Liver (tissue), 9 donors: ENCODE measurements around the gene IQGAP2. TPM values are rescaled to one million over a fixed set of nuclear protein-coding genes. Genes with fewer than 3 reads are reported as not detected.
"Not testable (repeated sequence)": the region's sequence is repeated elsewhere in the genome, so short reads cannot be mapped to it uniquely, and the experiment has no call there.

Experiments used
- DNase-seq: peaks from one replicate; pipeline ENCODE4 v3.0.0-alpha.2; 2017; ENCODE audit warnings: low spot score
- H3K27ac ChIP-seq, 2 donors: one replicate each; pipeline ENCODE4 v1.7.0; 2013; ENCODE audit warnings: inconsistent platforms in 2 of 2, low read length in 2 of 2, control low read depth in 1 of 2, low read depth in 1 of 2, mild to moderate bottlenecking in 1 of 2
- H3K27me3 ChIP-seq, 4 donors: one replicate each; pipeline versions ENCODE4 v1.6.1 to v1.7.0; 2013; ENCODE audit warnings: low read length in 3 of 4, inconsistent platforms in 1 of 4, mild to moderate bottlenecking in 1 of 4, moderate library complexity in 1 of 4; ENCODE audit not compliant: control insufficient read depth in 4 of 4, insufficient read depth in 4 of 4
- H3K36me3 ChIP-seq, 4 donors: one replicate each; pipeline versions ENCODE4 v1.6.1 to v1.7.0; 2013; ENCODE audit warnings: low read length in 3 of 4, mild to moderate bottlenecking in 3 of 4, low read depth in 1 of 4, moderate library complexity in 1 of 4; ENCODE audit not compliant: control insufficient read depth in 4 of 4, insufficient read depth in 3 of 4
- H3K4me1 ChIP-seq, 4 donors: one replicate each; pipeline versions ENCODE4 v1.6.1 to v1.7.0; 2013; ENCODE audit warnings: low read length in 3 of 4, mild to moderate bottlenecking in 3 of 4, moderate library complexity in 1 of 4; ENCODE audit not compliant: control insufficient read depth in 4 of 4, insufficient read depth in 4 of 4
- H3K4me3 ChIP-seq, 3 donors: one replicate each; pipeline versions ENCODE4 v1.6.1 to v1.7.0; 2013; ENCODE audit warnings: low read length in 3 of 3, control low read depth in 1 of 3, low read depth in 1 of 3, mild to moderate bottlenecking in 1 of 3
- H3K9ac ChIP-seq, 2 donors: one replicate each; pipeline ENCODE4 v1.7.0; 2013; ENCODE audit warnings: low read length in 2 of 2, mild to moderate bottlenecking in 2 of 2, moderate library complexity in 2 of 2, control low read depth in 1 of 2, low read depth in 1 of 2
- H3K9me3 ChIP-seq, 4 donors: one replicate each; pipeline versions ENCODE4 v1.6.1 to v1.7.0; 2013; ENCODE audit warnings: low read length in 3 of 4; ENCODE audit not compliant: control insufficient read depth in 4 of 4
- EGR1 ChIP-seq, 2 donors: IDR thresholded peaks; 2 replicates each; pipeline ENCODE4 v1.6.1; 2016 to 2018; ENCODE audit warnings: antibody characterized with exemption in 2 of 2, low read depth in 2 of 2
- FOXA1 ChIP-seq: IDR thresholded peaks from 2 replicates; pipeline ENCODE4 v1.6.1; 2016; ENCODE audit warnings: antibody characterized with exemption
- HNF4A ChIP-seq, 2 donors: conservative IDR thresholded peaks; 2 replicates each; pipeline ENCODE4 v1.6.1; 2016; ENCODE audit warnings: antibody characterized with exemption in 2 of 2, mild to moderate bottlenecking in 2 of 2
- HNF4G ChIP-seq: IDR thresholded peaks from 2 replicates; pipeline ENCODE4 v1.6.1; 2016; ENCODE audit warnings: antibody characterized with exemption
- JUND ChIP-seq, 2 donors: IDR thresholded peaks; 2 replicates each; pipeline ENCODE4 v1.6.1; 2016; ENCODE audit warnings: antibody characterized with exemption in 2 of 2
- NR2F2 ChIP-seq: IDR thresholded peaks from 2 replicates; pipeline ENCODE4 v1.6.1; 2016; ENCODE audit warnings: antibody characterized with exemption
- RXRA ChIP-seq, 2 donors: IDR thresholded peaks; 2 replicates each; pipeline ENCODE4 v1.6.1; 2017 to 2018; ENCODE audit warnings: antibody characterized with exemption in 2 of 2, mild to moderate bottlenecking in 1 of 2
- SP1 ChIP-seq: IDR thresholded peaks from 2 replicates; pipeline ENCODE4 v1.6.1; 2018; ENCODE audit warnings: antibody characterized with exemption, mild to moderate bottlenecking
- TAF1 ChIP-seq: conservative IDR thresholded peaks from 2 replicates; pipeline ENCODE4 v1.6.1; 2016; ENCODE audit warnings: antibody characterized with exemption, mild to moderate bottlenecking
- YY1 ChIP-seq: IDR thresholded peaks from 2 replicates; pipeline ENCODE4 v1.6.1; 2016; ENCODE audit warnings: antibody characterized with exemption, mild to moderate bottlenecking
- ZBTB33 ChIP-seq: IDR thresholded peaks from 2 replicates; pipeline ENCODE4 v1.6.1; 2016; ENCODE audit warnings: antibody characterized with exemption
- WGBS: extraction: QIAGEN DNeasy Blood & Tissue Kit; methylation state at CpG from one replicate; pipeline ENCODE4 v1.1.7; 2013; 5-methylcytosine and 5-hydroxymethylcytosine counted together
- polyA plus RNA-seq, 2 donors: library from polyadenylated mRNA; stranded (reverse) in 1 of 2; unstranded in 1 of 2; fragments of 200-250 nt in 1 of 2; fragments of >200 nt in 1 of 2; fragmentation: Nextera tagmentation in 1 of 2; extraction: Ambion mirVana in 1 of 2; gene quantifications; one replicate each; pipeline versions ENCODE4 v1.2.1 to v1.2.3, GENCODE V29; 2013 to 2015
- total RNA-seq, 2 donors: library from RNA; depleted of rRNA; stranded (reverse); fragments of >200 nt; gene quantifications; one replicate each; pipeline ENCODE4 v1.2.3, GENCODE V29; 2014
- donor health status: healthy.
- donor health status: healthy.
- donor health status: healthy.
- donor health status: healthy.
- donor health status: healthy.

IQGAP2 gene
- total and polyA plus RNA-seq, 4 donors: 41.5 to 205 (median 102) TPM

GRCh38 chr5:76513476-76513875 lies 110.4 kb downstream of the IQGAP2 start:
- Histone ChIP-seq H3K36me3 (no peaks in the 10 kb centered on the region), H3K9me3 (no peaks in the 10 kb centered on the region), H3K4me1 (peaks cover 0 to 4% (median 2%) of the 10 kb centered on the region in 4 donors), H3K27ac (no peak overlapping the region), H3K4me3 (no peak overlapping the region), H3K27me3 (no peaks in the 10 kb centered on the region), H3K9ac (no peak overlapping the region)
- DNase-seq: no peak
- no peak for TF ChIP-seq HNF4A (conservative IDR thresholded peaks at IDR 0.05)
- WGBS: 37% methylated on average over 1 of the region's 1 CpG

DNA sequence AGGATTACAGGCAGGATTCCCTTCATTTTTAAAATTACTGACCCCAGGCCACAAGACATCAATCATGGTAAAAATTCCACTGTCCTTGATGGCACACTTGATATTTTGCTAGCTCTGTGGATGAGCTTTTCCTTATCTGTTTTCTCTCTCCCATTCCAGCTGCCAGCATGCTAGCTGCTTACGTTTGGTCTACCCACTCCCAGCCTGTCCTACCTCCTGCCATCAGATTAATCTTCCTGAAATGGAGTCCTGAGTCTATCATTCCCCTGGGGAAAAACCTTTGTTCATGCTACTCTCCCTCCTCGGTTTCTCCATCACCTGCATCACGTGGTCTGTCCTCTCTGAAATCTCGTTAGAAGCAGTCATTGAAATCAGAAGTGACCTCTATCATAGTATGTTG lies 111.2 kb downstream of the IQGAP2 start:
- 75% methylated on average over 4 of the region's 4 CpGs for WGBS
- H3K9ac ChIP-seq: no peak overlapping the region
- peaks cover 0 to 4% (median 2%) of the 10 kb centered on the region in 4 donors for H3K4me1 ChIP-seq
- no peak overlapping the region for H3K4me3 ChIP-seq
- no peak for DNase-seq
- H3K27me3 ChIP-seq: no peaks in the 10 kb centered on the region
- no peaks in the 10 kb centered on the region for H3K9me3 ChIP-seq
- no peak for TF ChIP-seq FOXA1
- TF ChIP-seq SP1: no peak
- TF ChIP-seq YY1: no peak
- TF ChIP-seq HNF4G: no peak
- no peak for TF ChIP-seq EGR1 (IDR thresholded peaks at IDR 0.05; ENCODE audit: low read depth in 2 of 2)
- TF ChIP-seq ZBTB33: no peak
- TF ChIP-seq RXRA (IDR thresholded peaks at IDR 0.05): no peak
- TF ChIP-seq TAF1: no peak
- no peak for TF ChIP-seq NR2F2
- H3K27ac ChIP-seq: no peak overlapping the region
- H3K36me3 ChIP-seq: no peaks in the 10 kb centered on the region

DNA sequence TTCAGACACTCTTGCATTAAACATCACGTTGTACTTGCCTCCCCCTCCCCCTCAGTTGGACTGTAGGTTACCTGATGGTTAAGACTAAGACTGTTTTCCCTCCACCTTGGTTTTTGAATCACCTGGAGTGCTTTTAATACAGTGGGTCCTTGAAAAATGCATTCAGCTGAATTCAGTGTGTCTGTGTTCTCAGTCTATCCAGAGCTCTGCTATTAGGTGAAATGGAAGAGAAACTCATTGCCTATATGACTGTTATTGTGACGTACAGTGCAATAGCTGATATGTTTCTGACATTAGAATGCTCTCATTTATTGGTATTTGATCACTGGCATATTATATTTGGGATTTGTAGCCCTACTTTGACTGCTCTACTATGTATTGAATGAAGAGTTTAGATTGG lies 111.6 kb downstream of the IQGAP2 start:
- Histone ChIP-seq H3K4me3 (no peak overlapping the region), H3K4me1 (peaks cover 0 to 4% (median 2%) of the 10 kb centered on the region in 4 donors), H3K9me3 (no peaks in the 10 kb centered on the region), H3K27ac (no peak overlapping the region), H3K9ac (no peak overlapping the region), H3K27me3 (no peaks in the 10 kb centered on the region), H3K36me3 (no peaks in the 10 kb centered on the region)
- WGBS: 61% methylated on average over 2 of the region's 2 CpGs
- TF ChIP-seq HNF4A (conservative IDR thresholded peaks at IDR 0.05): peak in 1 of 2 donors; percentile 6
- TF ChIP-seq RXRA (IDR thresholded peaks at IDR 0.05): no peak
- DNase-seq: no peak

DNA sequence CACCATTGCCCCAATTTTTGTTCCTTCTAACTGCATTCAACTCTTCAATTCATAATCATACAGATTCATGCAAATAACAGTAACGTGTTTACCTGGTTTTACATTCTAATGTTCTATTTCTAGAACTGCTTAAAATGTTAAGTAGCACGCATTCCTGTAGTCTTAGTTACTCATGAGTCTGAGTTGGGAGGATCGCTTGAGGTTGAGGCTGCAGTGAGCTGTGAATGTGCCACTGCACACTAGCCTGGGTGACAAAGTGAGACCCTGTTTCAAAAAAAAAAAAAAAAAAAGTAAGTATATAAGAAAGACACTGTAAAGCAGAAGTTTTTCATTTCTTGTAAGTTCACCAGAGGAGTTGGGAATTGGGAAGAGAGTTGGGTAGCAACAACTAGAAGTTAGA lies 114.2 kb downstream of the IQGAP2 start:
- WGBS: 97% methylated on average over 3 of the region's 3 CpGs
- Histone ChIP-seq H3K36me3 (no peaks in the 10 kb centered on the region), H3K9ac (no peak overlapping the region), H3K4me1 (peaks cover 0 to 15% (median 3%) of the 10 kb centered on the region in 4 donors), H3K27me3 (no peaks in the 10 kb centered on the region), H3K27ac (no peak overlapping the region), H3K4me3 (no peak overlapping the region), H3K9me3 (no peaks in the 10 kb centered on the region)
- DNase-seq: no peak
- TF ChIP-seq TAF1: no peak
- TF ChIP-seq JUND (IDR thresholded peaks at IDR 0.05): no peak
- no peak for TF ChIP-seq HNF4G
- no peak for TF ChIP-seq ZBTB33
- TF ChIP-seq FOXA1: no peak
- TF ChIP-seq RXRA (IDR thresholded peaks at IDR 0.05): no peak
- no peak for TF ChIP-seq SP1
- TF ChIP-seq NR2F2: no peak

GRCh38 chr5:76518246-76518645 lies 115.2 kb downstream of the IQGAP2 start:
- H3K36me3 ChIP-seq, H3K9ac ChIP-seq, H3K27ac ChIP-seq, H3K9me3 ChIP-seq, H3K4me3 ChIP-seq, DNase-seq, H3K27me3 ChIP-seq: not testable (repeated sequence)
- H3K4me1 ChIP-seq: peaks cover 0 to 21% (median 6%) of the 10 kb centered on the region in 4 donors
- 82% methylated on average over 5 of the region's 5 CpGs for WGBS
